HTR-8/SVneo (cell line): ENCODE results near the gene ZNF41.
"Not testable (repeated sequence)": the region's sequence is repeated elsewhere in the genome, so short reads cannot be mapped to it uniquely, and the experiment has no call there.

Experiments
- DNase-seq: peaks from one replicate; pipeline ENCODE4 v3.0.0; 2011; ENCODE audit warnings: low spot score, mixed read lengths; ENCODE audit not compliant: insufficient read length
- FAIRE-seq: peaks from 2 replicates; lab custom pipeline; 2011; peaks lifted over from hg19 to GRCh38; lab: Jason Lieb, UNC

ZNF41 gene

GRCh38 chrX:47482512-47483305 lies at the start of gene ZNF41:
Gene ZNF41 (minus strand): TSS chrX:47483222. CDS start chrX:47467481, 15,741 bp downstream.
- DNase-seq, result peak; percentile 79
- no peak for FAIRE-seq

GRCh38 chrX:47530049-47530448 lies 47.0 kb upstream of the ZNF41 start:
- no peak for FAIRE-seq

DNA sequence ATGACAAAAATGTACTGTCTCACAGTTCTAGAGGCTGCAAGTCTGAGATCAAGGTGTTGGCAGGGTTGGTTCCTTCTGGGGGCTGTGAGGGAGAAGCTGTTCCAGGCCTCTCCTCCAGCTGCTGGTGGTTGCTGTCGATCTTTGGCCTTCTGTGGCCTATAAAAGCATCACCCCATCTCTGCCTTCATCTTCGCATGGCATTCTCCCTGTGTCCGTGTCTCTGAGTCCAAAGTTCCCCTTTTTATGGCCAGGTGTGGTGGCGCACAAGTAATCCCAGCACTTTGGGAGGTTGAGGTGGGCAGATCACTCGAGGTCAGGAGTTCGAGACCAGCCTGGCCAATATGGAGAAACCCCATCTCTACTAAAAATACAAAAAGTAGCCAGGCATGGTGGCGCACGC lies 46.5 kb upstream of the ZNF41 start:
- no peak for FAIRE-seq
- DNase-seq, result no peak

More at GRCh38 chrX:47530049-47530448, 47.0 kb upstream of the ZNF41 start:
- no peak for DNase-seq

DNA sequence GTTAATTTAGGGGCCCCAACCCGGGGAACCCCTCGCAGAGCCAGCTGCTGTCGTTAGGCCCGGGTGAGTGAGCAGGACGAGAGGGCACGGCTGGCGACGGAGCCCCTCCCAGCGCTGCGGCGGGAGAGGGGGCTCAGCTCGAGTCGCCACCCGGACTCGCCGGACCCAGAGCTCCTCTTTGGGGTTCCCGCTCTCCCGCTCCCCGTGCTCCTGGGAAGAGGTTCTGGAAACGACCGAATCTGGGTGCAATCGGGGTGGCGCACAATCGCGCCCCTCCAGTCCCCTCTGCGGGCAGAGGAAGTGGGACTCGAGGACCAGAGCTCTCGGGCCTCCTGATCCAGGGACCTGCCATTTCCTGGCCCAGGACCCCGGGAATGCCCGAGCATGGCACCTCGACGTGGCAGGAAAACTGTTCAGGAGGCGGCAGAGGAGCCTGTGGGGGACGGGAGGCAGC lies 40.7 kb upstream of the ZNF41 start:
- DNase-seq (no peak), FAIRE-seq (no peak)

DNA sequence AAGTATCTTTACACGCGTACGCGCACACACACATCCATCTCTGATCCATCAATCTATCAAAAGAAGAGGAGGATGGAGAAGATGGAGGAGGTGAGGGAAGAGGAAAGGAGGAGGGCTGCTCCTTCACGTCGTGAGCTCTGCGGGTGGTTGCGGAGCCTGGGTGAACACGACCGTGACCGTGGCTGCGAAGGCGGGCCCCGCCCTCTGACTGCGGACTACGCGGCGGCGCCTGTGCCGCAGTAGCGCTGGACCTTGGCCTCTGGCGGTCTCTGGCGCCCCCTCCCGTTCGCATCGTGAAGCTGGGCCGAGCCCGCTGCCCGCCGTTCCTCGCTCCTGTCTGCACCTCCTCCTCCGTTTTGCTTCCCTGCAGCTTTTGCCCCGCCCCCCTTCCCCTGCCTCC lies 40.3 kb upstream of the ZNF41 start:
- FAIRE-seq, result no peak
- DNase-seq, result peak; percentile 60

DNA sequence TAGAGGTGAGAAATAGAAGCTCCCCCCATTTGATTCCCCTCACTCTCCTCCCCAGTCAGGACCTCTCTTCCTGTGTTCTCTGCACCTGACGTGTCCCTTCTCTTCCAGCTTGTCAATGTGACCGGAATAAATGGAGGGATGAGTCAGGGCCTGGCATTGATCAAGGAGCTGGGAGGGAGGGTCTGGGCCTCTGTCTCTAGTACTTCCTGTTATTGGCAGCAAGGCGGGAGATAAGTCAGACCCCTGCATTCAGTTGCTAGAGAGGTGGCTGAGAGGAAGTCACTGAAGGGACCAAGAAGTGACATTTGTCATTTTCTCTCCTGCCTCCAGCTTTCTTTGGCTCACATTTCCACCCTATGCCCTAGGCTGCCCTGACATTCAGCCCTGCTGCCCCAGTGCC lies 35.1 kb upstream of the ZNF41 start:
- DNase-seq (no peak), FAIRE-seq (no peak)

- FAIRE-seq, result no peak
- no peak for DNase-seq
These were observed 33.1 kb upstream of the ZNF41 start for GRCh38 chrX:47515941-47516665.

DNA sequence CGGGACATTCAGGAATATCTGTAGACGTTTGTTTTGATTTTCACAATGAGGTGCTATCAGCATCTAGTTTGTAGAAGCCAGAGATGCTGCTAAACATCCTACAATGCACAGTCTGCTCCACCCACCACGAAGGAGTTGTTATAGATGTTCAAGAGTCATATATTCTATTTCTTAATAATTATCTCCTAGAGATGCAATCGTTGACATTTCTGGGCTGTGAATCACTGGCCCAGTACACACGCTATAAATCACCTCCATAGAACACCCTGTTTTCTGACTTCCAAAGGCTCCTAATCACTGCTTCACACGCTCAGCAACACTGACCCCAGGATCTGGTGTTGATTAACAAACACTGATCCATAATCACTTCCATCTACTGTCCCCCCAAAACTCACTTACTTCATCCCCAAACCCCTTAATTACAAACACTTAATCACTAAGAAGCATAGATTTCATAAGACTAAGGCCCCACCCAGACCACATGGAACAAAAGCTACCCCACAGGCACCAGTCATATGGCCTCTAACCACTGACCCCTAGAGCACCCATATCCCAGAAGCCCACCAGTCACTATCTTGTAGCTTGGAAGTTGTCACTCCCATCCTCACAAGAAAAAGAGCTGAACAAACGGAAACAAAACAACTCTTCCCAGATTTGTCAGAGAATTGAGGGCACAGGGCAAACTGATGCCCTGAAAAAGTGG lies 31.7 kb upstream of the ZNF41 start:
- DNase-seq (peak; percentile 39), FAIRE-seq (no peak)

DNA sequence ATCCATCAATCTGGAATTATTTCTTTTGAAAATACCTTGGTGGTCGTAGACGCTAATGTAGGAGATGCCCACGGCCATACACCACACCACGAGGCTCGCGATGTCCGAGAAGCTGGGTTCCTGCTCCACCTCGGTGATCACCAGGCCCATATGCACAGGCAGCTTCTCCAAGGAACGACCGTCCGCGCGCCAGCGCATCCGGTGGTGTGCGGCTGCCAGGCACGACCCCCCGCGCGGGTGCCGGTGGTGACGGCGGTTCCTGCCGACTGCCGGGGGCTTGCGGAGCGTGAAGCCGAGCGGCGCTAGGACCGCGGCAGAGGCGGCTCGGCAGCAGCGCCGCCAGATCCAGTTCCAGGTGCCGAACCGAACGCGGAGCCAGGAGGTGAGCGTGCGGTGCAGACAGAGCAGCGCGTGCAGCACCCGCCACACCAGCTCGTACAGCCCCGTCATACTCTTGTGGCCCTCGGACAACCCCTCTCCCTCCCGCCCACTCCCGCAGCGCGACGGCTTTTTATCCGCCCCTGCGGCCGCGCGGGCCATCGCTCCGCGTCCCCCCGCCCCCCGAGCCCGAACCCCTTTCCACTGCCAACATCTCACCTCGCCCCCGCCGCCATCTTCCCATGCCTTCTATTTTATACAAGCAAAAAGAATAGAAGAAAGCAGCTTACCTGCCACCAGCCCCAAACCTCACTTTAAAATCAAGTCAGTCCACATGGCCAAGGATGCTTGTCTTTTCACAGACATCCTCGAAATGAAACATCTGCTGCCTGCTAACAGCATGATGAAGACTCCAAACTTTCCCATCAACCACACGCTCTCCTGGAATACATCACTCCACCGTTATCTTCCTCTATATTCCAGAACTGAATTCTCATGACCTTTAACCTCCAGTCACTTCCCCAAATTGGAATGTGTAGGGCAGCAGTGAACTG lies 30.3 kb upstream of the ZNF41 start:
- FAIRE-seq, result peak; percentile 84
- DNase-seq, result not testable (repeated sequence)

DNA sequence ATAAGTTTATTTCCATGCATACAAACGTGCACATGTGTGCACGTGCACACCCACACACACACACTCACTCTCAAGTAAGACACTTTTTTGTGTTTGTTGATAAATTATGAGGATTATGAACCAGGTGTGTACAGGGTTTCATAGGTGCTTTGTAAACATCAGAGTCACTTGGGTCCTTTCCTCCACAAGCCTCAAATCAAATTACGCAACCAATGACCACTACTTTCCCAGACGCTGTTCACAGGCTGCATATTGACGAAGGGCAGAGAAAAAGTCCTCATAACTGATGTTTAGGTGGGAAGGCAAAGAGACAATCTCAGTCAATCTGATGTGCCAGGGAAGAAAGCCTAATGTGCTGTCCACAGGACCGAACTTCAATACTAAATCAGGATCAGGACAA lies 29.4 kb upstream of the ZNF41 start:
- not testable (repeated sequence) for DNase-seq, FAIRE-seq

- FAIRE-seq (no peak), DNase-seq (no peak)
These were observed 24.3 kb upstream of the ZNF41 start for GRCh38 chrX:47507153-47507867.

- DNase-seq, result no peak
- FAIRE-seq, result no peak
These were observed 20.1 kb upstream of the ZNF41 start for GRCh38 chrX:47503151-47503550.

- DNase-seq (no peak), FAIRE-seq (no peak)
These were observed 19.5 kb upstream of the ZNF41 start for GRCh38 chrX:47502316-47503125.

DNA sequence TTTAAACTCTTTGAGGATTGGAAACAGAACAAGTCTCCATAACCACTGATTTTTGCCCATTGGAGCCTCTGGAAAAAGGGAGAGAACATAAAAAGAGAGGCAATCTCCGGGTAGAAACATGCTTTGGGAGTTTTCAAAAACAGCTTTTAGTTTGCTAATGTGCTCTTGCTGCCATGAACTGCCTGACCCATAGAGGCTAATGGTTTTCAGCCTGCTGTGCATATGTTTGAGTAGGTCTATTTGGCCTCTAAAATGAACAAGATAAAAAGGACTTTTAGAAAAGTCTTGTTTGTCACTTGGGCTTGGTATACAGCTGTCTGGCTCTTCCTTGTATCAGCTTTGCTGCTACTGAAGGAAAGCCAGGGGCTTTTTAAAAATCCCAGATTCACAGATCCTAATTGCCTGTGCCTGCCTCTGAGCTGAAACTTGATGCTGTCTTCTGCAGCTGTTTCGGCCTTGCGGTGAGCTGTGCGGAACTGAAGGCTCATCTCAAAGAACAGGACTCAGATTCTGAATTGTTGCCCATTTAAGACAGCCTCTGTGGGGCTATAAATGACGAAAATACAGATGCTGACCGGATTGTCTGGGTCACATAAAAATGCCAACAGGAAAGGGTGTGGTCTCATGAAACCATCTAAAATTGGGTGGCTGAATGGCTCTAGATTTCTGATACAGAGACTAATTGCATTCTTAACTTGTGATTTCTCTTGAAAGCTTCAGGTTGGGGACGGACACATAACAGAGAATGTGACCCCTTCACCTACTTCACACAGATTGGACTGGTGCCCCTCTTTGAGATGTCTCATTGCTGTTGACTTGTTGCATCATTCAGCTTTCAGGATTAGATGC lies 18.4 kb upstream of the ZNF41 start:
- peak; percentile 6 for DNase-seq
- FAIRE-seq, result no peak

GRCh38 chrX:47500554-47500953 lies 17.5 kb upstream of the ZNF41 start:
- no peak for DNase-seq
- FAIRE-seq, result no peak

DNA sequence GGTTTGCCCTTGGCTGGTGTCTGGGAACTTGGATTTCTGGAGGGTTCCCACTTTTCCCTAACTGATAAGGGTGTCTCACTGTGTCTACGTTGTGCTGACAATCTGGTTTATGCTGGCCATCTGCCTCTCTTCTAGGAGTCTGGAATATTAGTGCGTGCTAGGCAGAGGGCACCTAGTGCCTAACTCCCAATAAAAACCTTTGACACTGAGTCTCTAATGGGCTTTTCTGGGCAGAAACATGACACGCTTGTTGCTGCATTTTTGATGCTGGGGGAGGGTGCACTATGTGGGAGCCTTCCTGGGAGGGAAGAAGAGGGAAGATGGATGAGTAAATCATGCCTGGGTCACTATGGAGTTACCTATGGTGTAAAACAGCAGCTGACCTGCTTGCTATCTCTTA lies 16.3 kb upstream of the ZNF41 start:
- no peak for DNase-seq

GRCh38 chrX:47498411-47498810 lies 15.4 kb upstream of the ZNF41 start:
- DNase-seq (no peak), FAIRE-seq (no peak)

More for the DNA sequence above, 16.3 kb upstream of the ZNF41 start:
- FAIRE-seq, result no peak
